Transverse colon (tissue), 4 donors: ENCODE measurements around the gene ADM2.
"Not testable (repeated sequence)": the region's sequence is repeated elsewhere in the genome, so short reads cannot be mapped to it uniquely, and the experiment has no call there.

Experiments
- EP300 ChIP-seq: sonication (generic); formaldehyde crosslinking; IDR thresholded peaks from one replicate; pipeline ENCODE4 v1.6.1; 2017; ENCODE audit warnings: antibody characterized with exemption, low read depth
- POLR2A ChIP-seq: fragments of 450-650 bp; IDR thresholded peaks from one replicate; pipeline ENCODE4 v1.6.1; 2016; ENCODE audit warnings: antibody characterized with exemption, mild to moderate bottlenecking, moderate library complexity
- POLR2AphosphoS5 ChIP-seq, 3 donors: sonication (generic); formaldehyde crosslinking; IDR thresholded peaks; one replicate each; pipeline ENCODE4 v1.6.1; 2016; ENCODE audit warnings: antibody characterized with exemption in 3 of 3
- TF ChIP-seq, protein P1 (sequence below), 5 experiments: fragments of 200-600 bp in 3 of 5; fragments of 450-650 bp in 2 of 5; sonication (generic) in 3 of 5; IDR thresholded peaks; 1 replicate in 2 of 5; 2 replicates in 3 of 5; pipeline ENCODE4 v1.5.1; 2016 to 2017; ENCODE audit warnings: antibody characterized with exemption in 5 of 5, inconsistent platforms in 3 of 5, mild to moderate bottlenecking in 2 of 5, moderate library complexity in 1 of 5

DNA sequence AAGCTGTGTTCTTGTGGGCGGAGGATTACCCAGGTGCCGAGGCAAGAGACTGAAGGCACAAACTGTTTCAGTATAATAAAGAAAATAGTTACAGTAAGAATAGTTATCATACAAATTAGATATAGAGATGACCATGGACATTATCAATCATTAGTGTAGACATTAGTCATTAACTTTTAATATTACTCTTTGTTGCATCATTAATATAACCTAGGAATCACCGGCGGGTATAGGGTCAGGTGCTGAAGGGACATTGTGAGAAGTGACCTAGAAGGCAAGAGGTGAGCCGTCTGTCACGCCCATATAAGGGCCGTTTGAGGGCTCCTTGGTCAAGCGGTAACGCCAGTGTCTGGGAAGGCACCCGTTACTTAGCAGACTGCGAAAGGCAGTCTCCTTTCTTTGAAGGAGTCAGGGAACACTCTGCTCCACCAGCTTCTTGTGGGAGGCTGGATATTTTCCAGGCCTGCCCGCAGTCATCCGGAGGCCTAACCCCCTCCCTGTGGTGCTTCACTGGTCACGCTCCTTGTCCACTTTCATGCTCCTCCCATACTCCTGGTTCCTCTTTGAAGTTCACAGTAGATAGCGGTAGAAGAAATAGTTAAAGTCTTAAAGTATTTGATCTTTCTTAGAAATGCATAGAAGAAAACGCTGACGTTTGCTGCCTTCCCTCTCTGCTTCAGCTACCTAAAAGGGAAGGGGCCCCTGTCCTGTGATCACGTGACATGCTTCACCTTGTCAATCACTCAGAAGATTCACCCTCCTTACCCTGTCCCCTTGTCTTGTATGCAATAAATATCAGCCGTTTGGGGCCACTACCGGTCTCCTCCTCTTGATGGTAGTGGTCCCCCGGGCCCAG, 52.7 kb downstream of the ADM2 start:
- TF ChIP-seq, protein P1, sequence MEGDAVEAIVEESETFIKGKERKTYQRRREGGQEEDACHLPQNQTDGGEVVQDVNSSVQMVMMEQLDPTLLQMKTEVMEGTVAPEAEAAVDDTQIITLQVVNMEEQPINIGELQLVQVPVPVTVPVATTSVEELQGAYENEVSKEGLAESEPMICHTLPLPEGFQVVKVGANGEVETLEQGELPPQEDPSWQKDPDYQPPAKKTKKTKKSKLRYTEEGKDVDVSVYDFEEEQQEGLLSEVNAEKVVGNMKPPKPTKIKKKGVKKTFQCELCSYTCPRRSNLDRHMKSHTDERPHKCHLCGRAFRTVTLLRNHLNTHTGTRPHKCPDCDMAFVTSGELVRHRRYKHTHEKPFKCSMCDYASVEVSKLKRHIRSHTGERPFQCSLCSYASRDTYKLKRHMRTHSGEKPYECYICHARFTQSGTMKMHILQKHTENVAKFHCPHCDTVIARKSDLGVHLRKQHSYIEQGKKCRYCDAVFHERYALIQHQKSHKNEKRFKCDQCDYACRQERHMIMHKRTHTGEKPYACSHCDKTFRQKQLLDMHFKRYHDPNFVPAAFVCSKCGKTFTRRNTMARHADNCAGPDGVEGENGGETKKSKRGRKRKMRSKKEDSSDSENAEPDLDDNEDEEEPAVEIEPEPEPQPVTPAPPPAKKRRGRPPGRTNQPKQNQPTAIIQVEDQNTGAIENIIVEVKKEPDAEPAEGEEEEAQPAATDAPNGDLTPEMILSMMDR (IDR thresholded peaks at IDR 0.05), result not testable (repeated sequence)
- TF ChIP-seq POLR2AphosphoS5 (IDR thresholded peaks at IDR 0.05), result peak in 1 of 3 donors; percentile 45
- not testable (repeated sequence) for TF ChIP-seq POLR2A, EP300
